Measurements from ENCODE around the gene MVD.
"Not testable (repeated sequence)": the region's sequence is repeated elsewhere in the genome, so short reads cannot be mapped to it uniquely, and the experiment has no call there.

The MVD gene

DNA sequence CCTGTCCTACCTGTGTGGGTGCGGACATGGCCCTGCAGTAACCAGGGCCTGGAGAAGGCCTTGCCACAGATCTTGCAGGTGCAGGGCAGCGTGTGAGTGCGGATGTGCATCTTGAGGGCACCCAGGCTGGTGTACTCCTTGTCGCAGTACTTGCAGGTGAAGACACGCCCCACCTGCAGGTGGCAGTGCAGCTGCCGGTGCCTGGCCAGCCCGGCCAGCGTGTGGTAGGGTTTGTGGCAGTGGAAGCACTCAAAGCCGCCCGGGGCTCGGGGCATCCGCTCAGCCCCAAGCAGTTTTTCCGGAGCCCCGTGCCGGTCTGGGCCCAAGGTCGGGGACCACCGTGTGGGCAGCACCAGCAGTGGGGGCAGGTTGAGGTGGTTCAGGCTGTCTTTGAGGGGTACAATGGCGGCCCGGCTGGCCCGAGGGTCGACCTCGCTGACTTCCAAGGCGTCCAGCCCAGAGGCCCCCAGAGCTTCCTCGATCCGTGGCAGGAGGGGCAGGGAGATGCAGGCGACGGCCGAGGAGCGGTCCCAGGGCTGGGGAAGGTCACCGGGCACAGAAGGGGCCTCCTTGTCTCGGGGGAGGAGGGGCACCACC is 18.3 kb upstream of the MVD start:
- no peak for DNase-seq

DNA sequence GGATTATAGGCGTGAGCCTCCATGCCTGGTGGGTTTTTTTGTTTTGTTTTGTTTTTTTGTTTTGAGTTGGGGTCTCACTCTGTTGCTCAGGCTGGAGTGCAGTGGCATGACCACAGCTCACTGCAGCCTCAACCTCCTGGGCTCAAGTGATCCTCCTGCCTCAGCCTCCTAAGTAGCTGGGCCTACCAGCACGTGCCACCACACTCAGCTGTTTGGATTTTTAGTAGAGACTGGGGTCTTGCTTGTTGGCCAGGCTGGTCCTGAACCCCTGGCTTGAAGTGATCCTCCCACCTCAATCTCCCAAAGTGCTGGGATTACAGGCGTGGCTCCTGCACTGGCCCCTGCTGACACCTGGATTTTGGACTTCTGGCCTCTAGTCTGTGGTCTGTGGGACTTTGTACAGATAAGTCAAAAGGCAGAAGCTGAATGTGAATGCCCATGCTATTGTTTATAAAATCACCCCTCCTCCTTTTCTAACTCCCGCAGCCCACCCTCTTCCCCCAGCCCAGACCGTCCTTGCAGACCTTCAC is 17.7 kb upstream of the MVD start:
- no peak for DNase-seq

GRCh38 chr16:88678224-88678979 is 15.5 kb upstream of the MVD start:
- DNase-seq = no peak

DNA sequence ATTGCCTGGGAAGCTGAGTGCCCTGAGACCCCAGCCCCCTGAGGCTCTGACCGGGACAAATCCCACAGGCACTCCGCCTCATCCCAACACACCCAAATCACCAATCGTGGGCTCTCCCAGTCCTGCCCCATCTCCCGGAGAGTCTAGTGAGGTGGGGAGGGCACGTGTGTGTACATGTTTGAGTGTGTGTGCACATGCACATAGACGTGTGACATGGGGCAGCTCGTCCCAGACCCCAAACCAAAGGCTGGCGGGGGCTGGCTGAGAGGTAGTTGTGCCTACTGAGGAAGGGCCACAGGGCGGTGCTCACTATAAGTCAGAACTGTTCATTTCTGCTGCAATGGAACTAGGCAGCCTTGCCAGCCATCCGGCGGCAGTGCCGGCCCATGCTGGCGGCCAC is 14.8 kb upstream of the MVD start:
- no peak for DNase-seq

- DNase-seq = no peak
These were observed 13.8 kb upstream of the MVD start for GRCh38 chr16:88676502-88677242.

DNA sequence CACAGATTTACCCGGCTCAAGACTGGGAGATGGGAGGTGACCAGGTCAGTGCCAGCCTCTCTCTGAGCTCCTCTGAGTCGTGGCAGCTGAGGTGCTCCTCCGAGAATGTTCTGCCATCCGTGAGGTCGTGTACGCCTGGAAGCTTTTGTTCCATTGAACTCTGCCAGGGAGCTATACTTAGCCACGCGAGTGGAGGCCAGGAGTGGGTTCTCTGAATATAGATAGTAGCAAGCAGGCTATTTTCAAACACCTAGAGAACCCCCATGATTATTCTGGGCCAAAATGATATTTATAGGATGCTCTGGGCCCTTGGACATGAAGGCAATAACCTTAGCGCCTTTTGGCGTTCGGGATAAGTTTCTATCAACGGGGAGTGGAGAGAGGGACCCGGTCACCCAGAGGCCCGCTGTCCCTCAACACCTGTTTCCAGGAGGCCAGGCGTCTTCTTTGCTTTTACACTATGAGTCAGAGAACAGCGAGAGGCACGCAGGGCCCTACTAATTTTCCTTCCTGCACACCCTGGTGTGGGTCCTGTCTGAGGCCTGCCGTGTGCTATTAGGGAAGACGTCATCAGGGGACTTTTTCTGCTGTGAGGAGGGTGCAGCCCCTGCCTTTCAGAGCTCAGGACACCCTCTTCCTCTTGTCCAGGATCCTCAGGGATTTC is 11.0 kb upstream of the MVD start:
- no peak for DNase-seq

DNA sequence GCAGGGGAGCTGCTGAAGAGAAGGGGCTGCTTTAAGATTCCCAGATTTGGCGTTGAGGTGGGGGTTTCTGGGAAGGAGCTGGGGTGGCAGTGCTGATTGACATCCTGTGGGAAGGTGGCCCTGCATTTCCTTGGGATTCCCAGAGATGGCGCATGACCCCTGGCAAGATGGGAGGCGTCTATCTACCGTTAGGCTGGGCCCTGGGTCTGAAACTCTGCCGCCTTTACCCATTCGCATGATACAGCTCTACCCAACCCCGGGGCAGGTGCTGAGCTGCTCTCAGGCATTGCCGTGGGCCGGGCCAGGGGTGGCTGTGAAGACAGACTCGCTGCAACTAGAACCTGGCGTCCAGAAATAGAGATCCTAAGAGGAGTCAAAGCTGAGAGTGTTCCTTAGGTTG is 9.9 kb upstream of the MVD start:
- DNase-seq = no peak

DNA sequence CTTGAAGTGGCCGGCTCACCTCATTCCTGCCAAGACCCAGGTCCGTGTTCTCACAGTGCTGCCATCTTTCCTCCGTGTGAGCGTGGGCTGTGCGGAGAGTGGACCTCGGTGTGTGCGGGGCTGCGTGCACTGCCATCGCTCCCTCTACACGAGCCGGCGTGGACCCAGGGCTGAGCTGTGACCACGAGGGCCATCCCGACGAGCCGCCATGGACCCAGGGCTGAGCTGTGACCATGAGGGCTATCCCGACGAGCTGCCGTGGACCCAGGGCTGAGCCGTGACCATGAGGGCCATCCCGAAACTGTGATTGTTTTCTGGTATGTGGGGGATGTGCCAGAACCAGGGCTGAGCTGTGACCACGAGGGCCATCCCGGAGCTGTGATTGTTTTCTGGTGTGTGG is 8.9 kb upstream of the MVD start:
- DNase-seq = no peak

GRCh38 chr16:88669980-88670379 is 7.1 kb upstream of the MVD start:
- no peak for DNase-seq

DNA sequence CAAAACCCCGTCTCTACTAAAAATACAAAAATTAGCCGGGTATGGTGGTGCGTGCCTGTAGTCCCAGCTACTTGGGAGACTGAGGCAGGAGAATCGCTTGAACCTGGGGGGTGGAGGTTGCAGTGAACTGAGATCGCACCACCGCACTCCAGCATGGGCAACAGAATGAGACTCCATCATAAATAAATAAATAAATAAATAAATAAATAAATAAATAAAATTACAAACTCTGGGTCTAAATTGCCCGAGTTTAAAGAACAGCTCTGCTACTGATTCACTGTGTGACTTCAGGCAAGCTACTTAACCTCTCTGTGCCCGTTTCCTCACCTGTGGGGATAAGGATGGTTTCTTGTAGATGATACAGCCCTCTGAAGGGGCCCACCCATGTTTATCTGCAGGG is 6.6 kb upstream of the MVD start:
- not testable (repeated sequence) for DNase-seq

DNA sequence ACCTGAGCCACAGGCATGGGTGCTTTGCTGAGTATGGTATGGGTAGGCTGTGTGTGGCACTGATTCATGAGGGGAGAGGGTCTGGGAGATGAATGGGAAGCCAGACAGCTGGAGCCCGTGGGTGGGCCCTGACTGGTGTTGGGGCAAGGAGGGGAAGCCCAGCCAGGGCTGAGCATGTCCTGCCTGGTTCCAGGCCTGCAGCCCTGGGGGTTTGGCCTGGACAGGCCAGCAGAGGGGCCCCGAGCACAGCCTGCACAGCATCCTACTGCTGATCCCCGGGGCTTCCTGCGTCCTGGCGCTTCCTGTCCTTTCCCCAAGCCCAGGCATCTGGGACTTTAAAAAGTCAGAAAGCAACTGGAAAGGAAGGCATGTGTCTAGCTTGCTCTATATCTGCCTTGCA is 4.6 kb upstream of the MVD start:
- no peak for DNase-seq

DNA sequence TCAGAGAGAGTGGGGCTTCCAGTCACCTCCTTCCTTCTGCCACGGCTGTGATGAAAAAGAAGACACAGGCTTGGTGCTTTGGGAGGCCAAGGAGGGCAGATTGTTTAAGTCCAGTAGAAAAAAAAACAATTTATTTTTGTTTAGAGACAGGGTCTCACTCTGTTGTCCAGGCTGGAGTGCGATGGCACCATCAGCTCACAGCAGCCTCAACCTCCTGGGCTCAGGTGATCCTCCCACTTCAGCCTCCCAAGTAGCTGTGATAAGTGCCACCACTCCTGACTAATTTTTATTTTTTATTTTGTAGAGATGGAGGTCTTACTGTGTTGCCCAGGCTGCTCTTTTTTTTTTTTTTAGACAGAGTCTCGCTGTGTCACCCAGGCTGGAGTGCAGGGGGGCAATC is 2.7 kb upstream of the MVD start:
- no peak for DNase-seq

- no peak for DNase-seq
These were observed 2.3 kb upstream of the MVD start for GRCh38 chr16:88665148-88665547.

DNA sequence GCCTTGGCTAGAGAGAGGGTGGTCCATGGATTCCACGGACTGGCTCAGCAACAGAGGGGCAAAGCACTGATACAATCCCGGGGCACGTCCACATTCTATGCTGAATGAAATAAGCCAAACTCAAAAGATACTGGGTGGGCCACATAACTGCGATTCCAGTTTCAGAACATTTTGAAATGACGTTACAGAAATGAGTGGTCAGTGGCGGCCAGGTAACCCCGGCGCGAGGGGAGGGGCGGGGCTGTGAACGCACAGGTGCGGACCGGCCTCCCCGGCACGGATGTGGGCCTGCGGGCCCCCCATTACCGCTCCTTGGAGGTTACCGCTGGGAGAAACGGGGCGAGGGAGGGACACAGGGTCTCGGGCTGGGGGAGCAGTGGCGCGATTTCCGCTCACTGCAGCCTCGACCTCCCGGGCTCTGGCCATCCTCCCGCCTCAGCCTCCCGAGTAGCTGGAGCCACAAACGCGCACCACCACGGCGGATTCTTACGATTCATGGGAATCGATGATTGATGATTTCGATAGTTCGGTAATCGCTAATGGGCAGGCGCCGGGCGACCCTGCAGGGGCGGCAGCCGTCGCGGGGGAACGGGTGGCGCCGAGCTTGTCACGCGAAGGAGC is 559 bp downstream of the MVD start:
- DNase-seq = no peak

DNA sequence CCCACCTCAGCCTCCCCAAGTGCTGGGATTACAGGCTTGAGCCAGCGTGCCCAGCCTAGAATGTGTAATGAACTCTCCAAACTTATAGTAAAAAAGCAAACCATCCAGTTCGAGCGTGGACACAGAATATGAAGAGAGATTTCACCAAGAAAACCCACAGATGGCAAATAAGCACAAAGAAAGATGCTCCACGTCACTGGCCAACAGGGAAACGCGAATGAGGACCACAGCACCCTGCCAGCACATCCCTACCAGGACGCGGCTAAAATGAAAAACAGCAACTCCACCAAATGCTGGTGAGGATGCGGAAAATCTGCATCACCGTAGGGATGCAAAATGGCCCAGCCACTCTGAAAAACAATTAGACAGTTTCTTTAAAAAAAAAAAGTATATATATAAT is 1.4 kb downstream of the MVD start:
- no peak for DNase-seq

DNA sequence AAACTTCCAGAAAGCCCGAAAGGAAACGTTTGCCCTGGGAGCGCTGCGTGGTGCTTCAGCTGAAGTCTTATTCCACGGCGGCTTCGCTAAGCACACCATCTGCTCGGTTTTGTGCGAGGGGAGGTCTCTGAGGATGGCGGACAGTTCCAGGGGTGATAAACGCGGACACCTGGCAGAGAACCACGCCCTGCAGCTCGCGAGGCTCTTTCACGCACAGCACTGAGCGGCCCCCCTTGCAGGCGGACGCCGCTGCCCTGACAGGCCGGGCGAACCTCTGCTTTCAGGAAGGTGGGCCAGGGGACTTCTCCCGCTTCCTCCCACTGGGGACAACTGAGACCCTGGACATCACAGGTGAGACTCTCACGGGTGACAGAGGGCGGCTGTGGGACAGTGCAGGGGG is 3.7 kb downstream of the MVD start:
- no peak for DNase-seq

- DNase-seq = no peak
These were observed 4.2 kb downstream of the MVD start for GRCh38 chr16:88658714-88659113.

GRCh38 chr16:88657371-88657770 is 5.5 kb downstream of the MVD start:
- no peak for DNase-seq

DNA sequence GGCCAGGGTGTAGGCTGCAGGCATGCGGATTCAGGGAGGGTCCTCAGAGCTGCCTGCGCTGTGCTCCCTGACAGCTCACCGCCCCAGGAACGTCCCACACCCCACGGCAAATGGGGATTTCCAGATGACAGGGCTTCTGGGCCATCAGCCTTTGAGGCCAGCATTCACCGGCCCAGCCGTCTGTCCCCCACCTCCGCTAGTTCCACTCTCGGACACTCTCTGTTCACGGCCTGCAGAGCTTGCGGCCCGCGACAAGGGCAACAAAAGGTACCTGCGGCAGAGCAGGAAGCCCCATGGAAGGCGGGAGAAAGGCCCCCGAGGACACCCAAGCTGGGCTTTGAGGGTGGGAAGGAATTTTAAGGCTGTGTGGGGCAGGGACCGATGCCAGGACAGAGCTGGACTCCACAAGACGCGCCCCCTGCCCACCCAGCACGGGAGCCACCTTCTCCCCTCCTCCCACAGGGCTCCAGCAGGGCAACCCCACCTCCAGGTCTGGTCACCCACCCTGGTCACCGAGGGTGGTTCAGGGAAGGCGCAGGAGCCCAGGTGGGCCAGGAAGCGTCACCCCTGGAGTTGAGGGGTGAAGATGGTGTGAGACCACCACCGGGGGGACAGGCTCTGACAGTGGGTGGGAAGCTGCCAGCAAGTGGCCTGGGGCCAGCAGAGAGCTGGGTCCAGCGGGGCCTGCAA is 6.5 kb downstream of the MVD start:
- DNase-seq = no peak

DNA sequence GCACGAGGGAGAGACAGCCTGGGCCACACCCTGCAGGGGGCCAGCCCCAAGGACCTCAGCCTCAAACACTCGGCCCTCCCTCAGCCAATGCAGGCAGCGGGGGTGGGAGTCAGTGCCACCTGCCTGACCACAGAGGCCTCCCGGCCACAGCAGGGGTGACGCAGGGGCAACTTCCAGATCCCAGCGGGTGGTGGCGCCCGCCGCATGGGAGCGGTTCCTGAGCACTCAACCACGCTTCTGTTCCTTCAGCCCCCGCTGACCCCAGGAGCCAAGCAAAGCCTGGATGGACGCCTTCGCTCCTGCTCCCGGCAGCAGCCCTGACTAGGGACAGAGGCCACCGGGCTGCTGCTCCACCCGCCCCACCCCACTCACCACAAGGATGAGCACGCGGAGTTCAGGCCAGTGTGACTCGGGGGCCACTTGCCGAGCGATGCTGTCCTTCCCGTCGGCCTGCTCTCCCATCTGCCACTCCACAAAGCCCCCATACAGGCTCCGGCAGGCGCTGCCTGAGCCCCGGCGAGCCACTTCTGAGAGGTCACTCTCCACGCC is 7.1 kb downstream of the MVD start:
- no peak for DNase-seq

- DNase-seq = no peak
These were observed 7.7 kb downstream of the MVD start for GRCh38 chr16:88655053-88655732.
